DMS153 treated with DMSO at 0.1 percent for 48 hours (cell line): Measurements from ENCODE around the gene TMEM238.
"Not testable (repeated sequence)": the region's sequence is repeated elsewhere in the genome, so short reads cannot be mapped to it uniquely, and the experiment has no call there.

Experiments used
- DNase-seq: peaks from one replicate; lab custom pipeline; 2025; ENCODE audit not compliant: unreplicated experiment; lab: John Stamatoyannopoulos, UW

TMEM238 gene, protein sequence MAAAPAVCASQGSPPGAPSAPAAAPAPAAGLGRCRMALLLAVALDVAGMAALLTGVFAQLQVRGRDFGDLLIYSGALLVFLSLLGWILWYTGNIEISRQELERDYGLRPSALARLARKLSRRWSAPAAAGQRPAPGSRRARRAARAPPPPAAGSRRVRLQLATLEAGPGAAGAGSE

DNA sequence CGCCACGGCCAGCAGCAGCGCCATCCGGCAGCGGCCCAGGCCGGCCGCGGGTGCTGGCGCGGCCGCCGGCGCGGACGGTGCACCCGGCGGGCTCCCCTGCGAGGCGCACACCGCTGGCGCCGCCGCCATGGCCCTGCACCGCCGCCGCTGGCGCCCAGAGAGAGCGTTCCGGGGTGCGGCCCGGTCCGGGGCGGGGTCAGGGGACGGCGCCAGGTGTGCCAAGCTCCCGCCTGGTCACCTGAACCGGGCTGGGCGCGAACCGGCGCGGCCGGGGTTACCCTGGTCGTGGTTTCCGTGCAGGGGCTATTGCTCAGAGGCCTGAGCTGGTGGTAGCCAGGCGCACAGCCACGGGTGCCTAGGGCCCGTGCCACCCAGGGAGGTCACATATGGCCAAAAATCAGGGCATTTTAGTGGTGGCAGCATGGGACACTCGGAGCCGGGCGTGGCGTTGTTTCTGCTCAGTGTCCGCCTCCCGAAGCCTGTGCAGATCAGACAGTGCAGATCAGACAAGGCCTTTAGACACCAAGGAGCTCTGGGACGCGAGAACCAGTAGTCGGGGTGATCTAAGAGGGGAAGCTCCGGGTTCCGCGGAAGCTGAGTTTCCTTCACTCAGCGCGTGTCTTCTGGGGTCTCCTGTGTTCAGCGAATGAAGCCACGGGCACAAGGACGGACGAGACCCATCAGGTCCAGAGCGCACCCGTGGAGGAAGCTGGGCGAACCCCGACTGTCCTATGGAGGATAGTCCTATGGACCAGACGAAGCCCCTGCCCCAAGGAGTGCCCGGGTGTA is at the start of gene TMEM238:
TSS of gene TMEM238 (minus strand) at position 162 of the 789 bp plus-strand sequence. CDS start at position 129, 33 bp downstream.
- no peak for DNase-seq

DNA sequence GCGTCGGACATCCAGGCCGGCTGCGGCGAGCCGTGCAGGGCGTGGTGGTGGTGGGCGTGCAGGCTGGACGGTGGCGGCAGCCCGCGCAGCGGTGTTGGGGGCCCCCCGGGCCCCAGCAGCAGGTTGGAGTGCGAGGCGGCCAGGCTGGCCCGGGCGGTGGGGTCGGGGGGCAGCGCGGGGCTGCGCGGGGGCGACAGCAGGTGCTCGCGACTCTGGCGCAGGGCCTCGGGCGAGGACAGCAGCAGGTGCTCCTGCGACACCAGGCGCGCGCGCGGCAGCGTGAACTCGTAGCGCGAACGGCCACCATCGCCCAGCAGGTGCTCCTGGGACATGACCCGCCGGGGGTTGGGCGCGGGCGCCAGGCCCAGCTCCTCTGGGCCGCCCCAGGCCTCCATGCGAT is 49.2 kb upstream of the TMEM238 start:
- DNase-seq, result no peak

DNA sequence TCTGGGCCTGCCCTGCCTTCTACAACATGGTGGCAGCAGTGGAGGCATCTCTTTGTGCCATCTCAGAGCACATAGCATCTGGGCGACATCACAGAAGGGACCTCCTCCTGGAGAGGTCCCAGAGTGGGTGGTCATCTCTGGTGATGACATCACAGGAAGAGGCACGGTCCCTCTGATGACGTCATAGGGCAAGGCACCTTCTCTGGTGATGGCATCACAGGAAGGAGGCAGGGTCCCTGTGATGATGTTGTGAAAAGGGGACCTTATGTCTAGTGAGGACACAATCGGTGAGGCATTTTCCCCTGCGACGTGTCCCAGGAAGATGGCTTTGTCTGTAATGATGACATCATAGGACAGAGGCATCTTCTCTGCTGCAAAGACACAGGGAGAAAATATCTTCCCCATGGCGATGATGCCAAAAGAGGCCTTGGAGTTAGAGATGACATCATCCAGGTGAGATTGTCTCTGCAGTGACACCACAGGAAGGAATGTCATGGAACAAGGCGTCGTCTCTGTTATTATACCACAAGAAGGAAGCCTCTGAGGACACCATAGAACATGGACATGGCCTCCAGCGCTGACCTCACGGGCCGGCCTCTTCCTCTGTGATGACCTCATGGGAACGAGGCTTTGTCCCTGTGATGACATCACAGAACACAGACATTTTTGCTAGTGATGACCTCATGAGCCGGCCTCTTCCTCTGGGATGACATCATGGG is 48.3 kb upstream of the TMEM238 start:
- no peak for DNase-seq

DNA sequence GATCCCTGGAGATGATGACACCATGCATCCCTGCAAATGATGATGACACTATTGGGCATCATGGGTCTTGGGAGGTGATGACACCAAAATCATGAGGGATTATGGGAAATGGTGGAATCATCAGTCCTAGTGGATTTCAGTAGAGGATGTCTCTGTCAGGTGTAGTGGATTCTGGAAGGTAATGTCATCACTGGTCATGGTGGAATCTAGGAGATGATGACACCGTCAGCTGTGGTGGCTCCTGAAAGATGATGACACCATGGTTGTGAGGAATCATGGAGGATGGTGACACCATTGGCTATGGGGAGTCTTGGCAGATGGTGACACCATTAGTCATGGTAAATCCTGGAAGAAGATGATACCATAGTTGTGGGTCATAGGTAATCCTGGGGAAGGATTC is 47.1 kb upstream of the TMEM238 start:
- DNase-seq, result no peak

DNA sequence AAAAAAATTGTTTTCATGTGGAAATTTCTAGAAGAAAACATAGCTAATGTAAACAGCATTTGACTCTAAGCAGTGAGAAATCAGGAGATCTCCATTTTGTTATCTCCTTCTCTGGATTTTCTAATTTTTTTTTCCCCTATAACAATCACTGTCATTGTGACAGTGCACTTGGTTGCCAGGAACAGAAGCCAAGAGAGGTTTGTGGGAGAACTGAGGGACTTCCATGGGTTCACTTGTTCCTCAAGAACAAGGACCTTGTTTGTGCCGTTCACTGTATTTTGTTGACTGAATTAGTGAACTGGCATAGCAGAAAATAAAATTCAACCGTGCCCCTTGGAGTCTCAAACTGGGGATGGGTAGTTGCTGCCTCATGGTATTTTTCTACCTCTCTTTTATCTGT is 42.0 kb upstream of the TMEM238 start:
- DNase-seq, result no peak

DNA sequence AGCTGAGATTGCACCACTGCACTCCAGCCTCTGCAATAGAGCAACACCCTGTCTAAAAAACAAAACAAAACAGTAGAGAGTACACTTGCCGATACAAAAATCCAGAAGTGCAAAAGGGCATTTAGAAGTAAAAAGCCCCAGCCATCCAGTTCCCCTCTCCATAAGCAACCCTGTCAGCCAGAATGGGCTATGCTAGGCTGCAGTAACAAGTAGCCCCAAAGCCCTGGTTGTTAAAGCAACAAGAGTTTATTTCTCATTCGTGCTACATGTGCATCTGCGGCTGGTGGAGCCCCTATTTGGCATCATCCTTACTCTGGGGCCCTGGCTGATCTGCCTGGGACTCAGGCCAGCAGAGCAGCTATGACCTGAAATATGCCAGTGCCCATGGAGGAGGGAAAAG is 40.4 kb upstream of the TMEM238 start:
- no peak for DNase-seq

DNA sequence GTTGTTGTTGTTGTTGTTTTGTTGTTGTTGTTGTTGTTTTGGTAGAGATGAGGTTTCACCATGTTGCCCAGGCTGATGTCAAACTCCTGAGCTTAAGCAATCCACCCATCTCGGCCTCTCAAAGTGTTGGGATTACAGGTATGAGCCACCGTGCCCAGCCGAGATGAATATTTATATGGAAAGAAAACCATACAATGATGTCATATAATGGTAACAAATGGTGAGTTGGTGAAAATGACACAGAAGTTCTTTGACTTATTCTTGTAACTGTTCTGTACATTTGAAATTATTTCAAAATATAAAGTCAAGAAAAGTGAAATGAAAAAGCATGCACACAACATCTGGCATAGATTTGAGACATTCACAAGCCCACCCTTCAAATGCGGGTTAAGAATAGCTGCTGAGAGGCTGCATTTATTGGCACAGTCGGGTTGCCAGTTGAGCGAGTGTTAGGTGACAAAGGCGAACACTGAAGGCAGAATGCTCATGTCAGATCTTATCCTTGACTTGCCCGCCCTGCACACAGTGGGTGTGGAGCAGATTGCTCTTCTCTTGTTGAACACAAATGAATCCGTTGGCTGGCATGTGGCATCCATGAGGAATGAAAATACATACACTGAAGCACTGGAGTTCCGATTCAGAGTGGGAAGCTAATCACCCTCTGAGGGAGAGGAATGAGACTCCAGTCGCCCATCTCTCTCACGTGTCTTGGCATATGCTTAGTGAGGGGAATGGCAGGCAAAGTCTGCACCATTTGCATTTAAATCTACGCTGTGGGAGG is 39.3 kb upstream of the TMEM238 start:
- no peak for DNase-seq

DNA sequence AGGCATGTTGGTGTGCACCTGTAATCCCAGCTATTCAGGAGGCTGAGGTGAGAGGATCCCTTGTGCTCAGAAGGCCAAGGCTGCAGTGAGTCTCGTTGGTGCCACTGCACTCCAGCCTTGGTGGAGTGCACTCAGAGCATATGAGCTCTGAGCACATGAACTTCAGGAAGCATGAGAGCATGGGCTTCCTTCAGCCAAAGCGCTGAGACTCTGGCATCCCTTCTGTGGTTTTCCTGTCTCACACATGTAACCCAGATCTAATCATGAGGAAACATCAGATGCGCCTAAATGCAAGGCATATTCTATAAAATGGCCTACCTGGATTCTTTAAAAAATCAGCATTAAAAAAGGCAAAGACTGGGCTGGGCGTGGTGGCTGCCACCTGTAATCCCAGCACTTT is 37.2 kb upstream of the TMEM238 start:
- DNase-seq, result not testable (repeated sequence)

DNA sequence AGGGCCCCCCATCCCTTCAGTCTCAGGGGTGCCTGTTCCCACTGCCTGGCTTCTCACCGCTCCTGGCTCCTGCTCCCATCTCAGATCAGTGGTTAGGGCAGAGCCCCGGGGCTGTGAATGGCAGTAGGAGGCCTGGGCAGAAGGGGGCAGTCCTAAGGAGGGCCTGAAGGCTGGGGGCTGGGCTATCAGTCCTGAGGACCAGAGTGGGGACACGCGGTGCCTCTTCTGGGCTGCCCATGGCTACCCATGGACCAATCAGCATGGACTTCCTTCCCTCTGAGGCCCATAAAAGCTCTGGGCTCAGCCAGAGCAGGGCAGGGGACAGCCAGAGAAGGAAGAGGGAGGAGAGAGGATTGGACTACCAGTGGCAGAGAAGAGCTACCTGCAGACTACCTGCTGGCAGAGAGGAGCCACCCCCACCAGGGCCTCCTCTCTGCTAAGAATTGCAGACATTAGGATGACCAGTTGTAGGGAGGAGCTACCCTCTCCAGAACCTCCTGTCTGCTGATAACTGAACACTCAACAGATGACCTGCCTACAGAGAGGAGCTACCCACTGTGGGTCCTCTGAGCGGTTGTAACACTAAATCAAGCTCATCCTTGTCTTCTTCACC is 35.6 kb upstream of the TMEM238 start:
- no peak for DNase-seq

DNA sequence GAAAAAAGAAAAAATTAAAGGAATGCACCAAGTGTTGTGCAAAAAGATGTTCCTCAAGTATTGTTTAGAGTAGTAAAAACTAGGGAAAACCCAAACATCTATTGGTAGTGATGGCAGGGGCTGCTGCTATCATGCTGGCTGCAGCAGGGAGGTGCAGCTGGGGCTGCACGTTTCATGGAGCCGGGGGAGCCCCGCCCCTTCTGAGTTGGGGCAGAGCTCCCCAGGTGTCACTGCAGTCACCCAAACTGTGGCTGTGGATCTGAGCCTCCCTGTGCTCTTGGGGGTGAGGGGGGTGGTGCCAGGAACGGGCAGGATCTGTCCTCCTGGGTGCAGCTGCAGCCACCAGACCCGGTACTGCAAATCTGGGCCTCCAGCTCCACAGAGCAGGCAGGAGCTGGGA is 35.0 kb upstream of the TMEM238 start:
- DNase-seq, result no peak

DNA sequence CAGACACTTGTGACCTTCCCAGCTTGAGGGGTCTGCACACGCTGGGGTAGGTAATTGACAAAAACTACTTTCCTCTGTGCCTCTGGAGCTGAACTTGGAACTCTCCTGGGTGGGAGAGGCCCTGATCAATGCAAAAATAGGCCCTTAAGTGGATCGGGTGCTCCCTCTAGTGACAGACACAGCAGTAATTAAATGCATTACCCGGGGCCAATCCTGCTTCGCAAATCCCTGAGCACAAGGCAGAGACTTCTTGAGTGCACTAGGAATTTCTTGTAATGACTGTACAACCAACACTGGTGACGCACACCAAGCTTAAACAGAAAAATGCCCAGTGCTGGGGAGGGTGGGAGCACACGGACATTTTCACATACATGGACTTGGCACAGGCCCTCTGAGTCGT is 34.1 kb upstream of the TMEM238 start:
- DNase-seq, result peak; percentile 46

DNA sequence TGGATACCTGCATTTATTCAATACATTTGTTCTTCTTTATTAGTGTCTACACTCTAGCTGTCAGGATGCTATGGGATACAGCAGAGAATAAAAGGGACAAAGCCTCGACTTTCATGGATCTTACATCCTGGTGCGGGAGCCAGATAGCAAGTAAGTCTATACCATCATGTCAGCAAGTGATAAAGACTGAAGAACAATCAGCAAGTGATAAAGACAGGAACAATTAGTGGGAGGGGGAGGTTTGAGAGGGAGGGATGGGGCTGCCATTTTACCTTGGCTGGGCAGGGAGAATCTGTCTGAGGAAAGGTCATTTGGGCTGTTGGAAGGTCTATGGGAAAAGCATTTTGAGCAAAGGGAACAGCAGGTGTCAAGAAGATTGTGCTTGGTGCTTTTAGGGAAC is 26.1 kb upstream of the TMEM238 start:
- no peak for DNase-seq

DNA sequence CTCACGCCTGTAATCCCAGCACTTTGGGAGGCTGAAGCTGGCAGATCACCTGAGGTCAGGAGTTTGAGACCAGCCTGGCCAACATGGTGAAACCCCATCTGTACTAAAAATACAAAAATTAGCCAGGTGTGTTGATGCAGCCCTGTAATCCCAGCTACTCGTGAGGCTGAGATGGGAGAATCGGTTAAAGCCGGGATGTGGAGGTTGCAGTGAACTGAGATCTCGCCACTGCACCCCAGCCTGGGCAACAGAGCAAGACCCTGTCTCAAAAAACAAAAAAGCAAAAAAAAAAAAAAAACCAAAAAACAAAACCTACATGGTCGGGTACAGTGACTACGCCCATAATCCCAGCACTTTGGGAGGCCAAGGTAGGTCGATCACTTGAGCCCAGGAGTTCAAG is 25.1 kb upstream of the TMEM238 start:
- not testable (repeated sequence) for DNase-seq

DNA sequence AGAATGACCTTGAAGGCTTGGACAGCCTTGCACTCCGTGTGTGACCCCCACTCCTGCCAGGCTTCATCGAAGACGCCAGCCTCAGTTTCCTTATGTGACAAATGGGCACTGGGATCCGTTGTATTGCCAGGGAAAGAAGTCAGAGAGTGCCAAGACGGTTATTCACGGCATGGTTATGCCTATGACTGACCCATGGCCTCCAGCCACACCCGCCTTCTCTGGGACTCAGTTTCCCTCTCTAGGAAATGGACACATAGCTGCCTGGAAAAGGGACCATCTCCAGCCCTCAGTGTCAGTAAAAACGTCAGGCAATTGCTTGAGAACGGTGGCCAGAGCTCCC is 24.4 kb upstream of the TMEM238 start:
- no peak for DNase-seq

DNA sequence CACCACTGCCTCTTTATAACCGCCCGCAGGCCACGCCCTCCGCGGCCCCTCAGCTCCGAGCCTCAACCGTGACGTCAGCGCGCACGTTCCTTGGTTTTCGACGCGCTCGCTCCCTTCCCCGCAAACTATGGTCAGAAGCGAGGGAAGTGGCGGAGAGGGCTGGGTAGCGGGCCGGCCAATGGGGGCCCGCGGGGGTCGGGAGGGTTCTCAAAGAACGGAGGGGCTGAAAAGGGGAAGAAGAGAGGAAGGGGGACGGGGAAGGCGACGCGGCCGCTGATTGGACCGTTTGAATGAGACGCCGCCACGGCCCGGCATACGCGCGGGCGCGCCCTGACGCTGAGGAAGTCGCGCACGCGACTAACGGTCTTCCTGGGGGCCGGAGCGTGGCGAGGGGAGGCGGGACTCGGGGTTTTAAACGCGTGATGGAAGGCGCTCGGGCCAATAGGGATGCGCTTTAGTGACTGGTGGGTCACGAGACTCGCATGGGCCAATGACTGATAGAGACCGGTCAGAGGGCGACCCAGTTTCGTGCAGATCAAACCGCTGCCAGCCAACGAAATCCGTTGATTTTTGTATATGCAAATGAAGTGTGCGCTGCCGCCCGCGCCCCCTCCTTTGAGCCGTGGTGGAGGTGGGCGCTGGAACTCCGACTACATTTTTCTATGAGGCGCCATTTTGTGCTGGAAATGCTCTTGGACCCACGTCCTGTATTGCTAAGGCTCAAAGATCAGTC is 23.9 kb upstream of the TMEM238 start:
- DNase-seq, result peak; percentile 97

DNA sequence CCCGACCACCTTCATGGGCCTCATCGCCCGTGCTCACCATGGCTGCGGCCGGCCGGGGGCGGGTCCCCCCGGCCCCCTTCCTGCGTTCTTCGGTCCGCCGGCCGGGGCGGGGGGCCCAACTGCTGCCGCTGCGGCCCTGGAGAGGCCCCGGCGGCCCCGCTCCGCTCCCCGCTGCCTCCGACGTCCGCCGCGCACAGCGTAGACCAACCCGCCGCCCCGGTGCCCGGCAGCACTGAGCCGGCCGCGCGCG is 23.4 kb upstream of the TMEM238 start, which contains the start of gene UBE2S:
TSS of gene UBE2S (minus strand) at position 239 of the 250 bp plus-strand sequence. CDS start at position 40, 199 bp downstream.
- DNase-seq, result not testable (repeated sequence)

DNA sequence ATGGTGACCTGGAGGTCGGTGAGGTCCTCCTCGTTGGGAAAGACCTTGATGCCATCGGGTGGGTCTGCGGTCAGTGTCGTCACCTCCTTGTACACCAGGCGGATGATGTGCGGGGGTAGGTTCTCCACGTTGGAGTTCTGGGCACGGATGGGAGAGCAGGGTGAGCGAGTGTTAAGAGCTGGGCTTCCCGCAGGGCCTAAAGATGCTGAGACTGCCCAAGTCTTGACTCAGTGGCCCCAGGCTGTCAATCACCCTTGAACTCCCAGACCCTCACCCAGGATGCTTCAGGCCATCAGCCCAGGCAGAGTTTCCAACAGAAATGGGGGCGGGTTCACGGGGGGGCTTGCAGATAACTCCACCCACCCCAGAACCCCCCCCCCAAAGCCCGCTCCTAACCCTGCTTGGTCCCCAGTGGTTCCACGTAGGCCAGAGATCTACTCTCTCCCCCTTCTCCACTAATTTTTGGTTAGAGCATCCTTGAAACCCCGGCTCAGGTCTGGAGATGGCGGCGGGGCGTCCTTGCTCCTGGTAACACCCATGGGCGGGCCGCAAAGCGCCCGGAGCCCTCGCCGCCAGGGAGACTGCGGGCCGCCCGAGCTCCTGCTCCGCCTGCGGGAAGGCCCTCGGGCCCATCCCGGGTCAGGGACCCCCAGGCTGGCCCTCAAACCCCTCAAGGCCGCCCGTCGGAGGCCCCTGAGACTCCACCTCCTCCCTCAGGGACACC is 22.9 kb upstream of the TMEM238 start:
- no peak for DNase-seq

DNA sequence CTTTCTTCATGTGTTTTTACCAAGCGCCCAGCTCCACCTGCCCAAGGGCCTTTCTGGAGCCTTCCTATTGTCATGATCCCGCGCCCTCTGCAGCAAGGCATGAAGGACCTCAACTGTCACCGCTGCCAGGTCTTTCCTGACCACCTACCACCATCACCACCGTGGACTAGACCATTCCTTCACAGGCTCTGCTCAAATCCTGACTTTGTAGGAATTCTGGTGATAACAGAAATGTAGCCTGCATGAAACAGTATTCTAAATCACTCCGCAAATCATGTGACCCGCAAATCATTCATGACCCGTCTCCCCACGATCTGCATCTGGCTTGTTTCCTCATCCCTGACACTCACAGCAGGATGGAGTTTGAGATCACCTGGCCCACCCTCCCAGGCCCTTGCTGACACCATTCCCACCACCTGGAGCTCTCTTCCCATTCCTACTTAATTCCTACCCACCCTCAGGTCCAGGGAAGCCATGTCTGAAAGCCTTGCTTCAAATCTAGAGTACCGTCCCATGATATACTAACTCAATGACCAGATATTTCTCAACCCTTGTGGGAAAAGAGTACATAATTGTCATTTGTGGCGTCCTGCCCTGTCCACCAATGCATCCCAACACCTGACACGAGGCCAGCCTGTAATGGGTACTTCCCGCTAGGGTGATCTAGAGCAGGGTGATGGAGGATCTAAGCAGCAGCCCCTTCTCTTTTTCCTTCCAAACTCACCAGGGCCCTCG is 22.2 kb upstream of the TMEM238 start:
- DNase-seq, result no peak

DNA sequence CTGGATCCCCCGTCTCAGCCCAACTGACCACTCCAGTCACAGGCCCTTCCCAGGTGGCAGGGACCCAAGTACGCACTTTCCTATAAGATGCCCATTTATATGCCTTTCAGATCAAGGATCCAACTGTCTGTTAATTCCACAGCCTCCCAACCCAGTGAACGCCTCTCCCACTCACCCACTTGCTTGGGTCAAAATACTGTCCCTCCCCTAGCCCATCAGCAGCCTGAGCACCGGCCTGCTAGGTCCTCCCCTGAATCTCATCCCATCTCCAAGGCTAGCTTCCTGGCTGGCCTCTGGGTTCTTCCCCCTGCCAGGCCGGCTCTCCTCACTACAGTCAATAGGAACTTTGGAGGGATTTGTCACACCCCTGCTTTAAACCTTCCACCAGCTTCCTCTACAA is 21.5 kb upstream of the TMEM238 start:
- DNase-seq, result no peak
